Body of pancreas (tissue), 4 donors: ENCODE data around the gene FNDC3B. TPM values are rescaled to one million over a fixed set of nuclear protein-coding genes. Genes with fewer than 3 reads are reported as not detected.
A peak's percentile ranks its signal among the peaks of the same experiment; 100 is the strongest.

ENCODE experiments used
- ATAC-seq: fragments of 150-250 bp; one replicate; pipeline ENCODE4 v1.9.1; 2016
- DNase-seq, 4 donors: peaks; one replicate each; pipeline ENCODE4 v3.0.0-alpha.2; 2019
- H3K27ac ChIP-seq, 4 donors: fragments of 200-600 bp; sonication (generic); 1 replicate in 3 of 4; 2 replicates in 1 of 4; pipeline versions ENCODE4 v1.5.1 to v1.6.1; 2016 to 2019; ENCODE audit warnings: mild to moderate bottlenecking in 1 of 4, mixed read lengths in 1 of 4, moderate library complexity in 1 of 4
- H3K27me3 ChIP-seq, 2 donors: fragments of 200-600 bp; sonication (generic); one replicate each; pipeline ENCODE4 v1.6.0; 2016; ENCODE audit warnings: mild to moderate bottlenecking in 1 of 2
- H3K36me3 ChIP-seq, 2 donors: fragments of 200-600 bp; sonication (generic); replicated peaks in 1 of 2; 2 replicates each; pipeline ENCODE4 v1.5.1; 2016; ENCODE audit warnings: low read depth in 2 of 2; ENCODE audit not compliant: insufficient read depth in 1 of 2
- H3K4me1 ChIP-seq: fragments of 200-600 bp; sonication (generic); one replicate; pipeline ENCODE4 v1.6.0; 2016
- H3K4me3 ChIP-seq, 2 donors: fragments of 200-600 bp; sonication (generic); 1 replicate in 1 of 2; 2 replicates in 1 of 2; pipeline ENCODE4 v1.5.1; 2016 to 2019
- H3K9me3 ChIP-seq, 3 donors: fragments of 200-600 bp; sonication (generic); 1 replicate in 2 of 3; 2 replicates in 1 of 3; pipeline ENCODE4 v1.5.1; 2016
- POLR2A ChIP-seq, 3 donors: fragments of 450-650 bp; IDR thresholded peaks; one replicate each; pipeline ENCODE4 v1.6.1; 2016; ENCODE audit warnings: antibody characterized with exemption in 3 of 3, mild to moderate bottlenecking in 2 of 3
- WGBS, 2 donors: methylation state at CpG; one replicate each; pipeline ENCODE4 v1.1.5; 2017; 5-methylcytosine and 5-hydroxymethylcytosine counted together
- intact Hi-C: fragments of 100-400 bp; cut with DNase I; formaldehyde crosslinking; loops from one replicate; pipeline ENCODE4 v1.15.1; 2023
- total RNA-seq, 2 donors: library from RNA; depleted of rRNA; stranded (reverse); fragments of >200 nt; gene quantifications; one replicate each; pipeline ENCODE4 v1.1.0, GENCODE V29; 2016
- TF ChIP-seq, protein P1 (sequence below), 7 experiments: fragments of 450-650 bp in 4 of 7; fragments of 200-600 bp in 3 of 7; sonication (generic) in 3 of 7; IDR thresholded peaks; one replicate each; pipeline ENCODE4 v1.5.1; 2016 to 2019; ENCODE audit warnings: antibody characterized with exemption in 7 of 7

Gene FNDC3B
- total RNA-seq, 2 donors from 2014 or later: 64.3 to 86.0 TPM

DNA sequence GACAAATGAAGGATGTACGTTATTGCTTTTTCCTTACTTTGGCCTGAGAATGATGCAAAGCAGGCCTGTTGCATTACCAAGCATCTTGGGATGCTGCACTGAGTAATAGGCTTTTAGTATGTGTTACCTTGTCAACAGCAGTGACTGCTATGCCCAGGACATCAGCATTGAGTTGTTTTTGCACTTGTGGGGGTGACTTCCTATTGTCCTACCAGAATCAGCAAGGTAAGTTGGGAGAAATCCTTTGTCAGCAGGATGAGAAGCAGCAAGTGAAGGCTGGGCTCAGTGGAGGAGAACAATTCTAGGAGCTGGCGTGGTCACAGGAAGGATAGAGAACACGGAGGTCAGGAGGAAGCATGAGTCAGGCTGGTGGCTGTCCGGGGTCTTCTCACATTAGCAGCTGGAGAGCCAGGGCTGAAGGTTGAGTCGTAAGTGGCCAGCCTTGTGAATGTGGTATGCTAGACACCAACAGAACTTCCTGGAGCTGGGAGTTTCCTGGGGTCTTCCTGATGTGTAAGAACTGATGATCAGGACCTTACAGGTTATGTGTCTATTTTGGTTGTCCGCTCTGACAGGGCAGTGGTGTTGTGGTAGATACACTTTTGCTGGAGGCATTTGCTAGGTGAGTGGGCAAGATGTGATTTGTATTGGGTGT, 142.7 kb downstream of the FNDC3B start:
- H3K27me3 ChIP-seq: no peaks in the 10 kb centered on the region
- no peak for ATAC-seq
- 69 to 70% methylated on average over 6 of the region's 6 CpGs for WGBS, 2 donors
- H3K9me3 ChIP-seq: no peaks in the 10 kb centered on the region
- no peak overlapping the region for H3K4me3 ChIP-seq
- DNase-seq: no peak
- TF ChIP-seq, protein P1, sequence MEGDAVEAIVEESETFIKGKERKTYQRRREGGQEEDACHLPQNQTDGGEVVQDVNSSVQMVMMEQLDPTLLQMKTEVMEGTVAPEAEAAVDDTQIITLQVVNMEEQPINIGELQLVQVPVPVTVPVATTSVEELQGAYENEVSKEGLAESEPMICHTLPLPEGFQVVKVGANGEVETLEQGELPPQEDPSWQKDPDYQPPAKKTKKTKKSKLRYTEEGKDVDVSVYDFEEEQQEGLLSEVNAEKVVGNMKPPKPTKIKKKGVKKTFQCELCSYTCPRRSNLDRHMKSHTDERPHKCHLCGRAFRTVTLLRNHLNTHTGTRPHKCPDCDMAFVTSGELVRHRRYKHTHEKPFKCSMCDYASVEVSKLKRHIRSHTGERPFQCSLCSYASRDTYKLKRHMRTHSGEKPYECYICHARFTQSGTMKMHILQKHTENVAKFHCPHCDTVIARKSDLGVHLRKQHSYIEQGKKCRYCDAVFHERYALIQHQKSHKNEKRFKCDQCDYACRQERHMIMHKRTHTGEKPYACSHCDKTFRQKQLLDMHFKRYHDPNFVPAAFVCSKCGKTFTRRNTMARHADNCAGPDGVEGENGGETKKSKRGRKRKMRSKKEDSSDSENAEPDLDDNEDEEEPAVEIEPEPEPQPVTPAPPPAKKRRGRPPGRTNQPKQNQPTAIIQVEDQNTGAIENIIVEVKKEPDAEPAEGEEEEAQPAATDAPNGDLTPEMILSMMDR (IDR thresholded peaks at IDR 0.05): no peak
- TF ChIP-seq POLR2A (IDR thresholded peaks at IDR 0.05): no peak
- peaks cover 43% of the 10 kb centered on the region for H3K4me1 ChIP-seq
- H3K36me3 ChIP-seq: no peaks in the 10 kb centered on the region
- H3K27ac ChIP-seq: peak overlapping the region in 1 of 4 donors; percentile 17
- intact Hi-C loops: no loop called here

DNA sequence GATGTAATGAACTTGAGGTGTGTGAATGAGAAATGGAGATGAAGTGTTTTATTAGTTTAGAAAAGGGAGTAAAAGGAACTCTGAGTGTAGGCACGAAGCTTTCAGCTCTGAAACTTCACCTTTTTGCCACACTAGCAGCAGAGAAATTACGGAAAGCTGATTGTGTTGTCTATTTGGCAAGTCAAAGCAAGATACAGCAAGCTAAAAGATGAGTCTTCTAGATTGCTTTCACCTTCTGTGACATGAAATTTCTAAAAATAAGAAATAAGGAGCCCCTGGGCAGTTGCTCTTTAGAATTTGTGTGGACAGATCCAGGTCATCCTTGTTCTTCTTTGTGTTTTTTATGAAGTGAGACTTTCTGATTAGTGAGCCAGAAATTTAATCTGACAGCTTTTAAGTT, 143.4 kb downstream of the FNDC3B start:
- no peaks in the 10 kb centered on the region for H3K9me3 ChIP-seq
- WGBS, 2 donors: 23 to 50% methylated on average over 2 of the region's 2 CpGs
- H3K27me3 ChIP-seq: no peaks in the 10 kb centered on the region
- no peak for ATAC-seq
- H3K4me3 ChIP-seq: no peak overlapping the region
- H3K4me1 ChIP-seq: peaks cover 42% of the 10 kb centered on the region
- TF ChIP-seq, protein P1 (IDR thresholded peaks at IDR 0.05): no peak
- no peak for TF ChIP-seq POLR2A (IDR thresholded peaks at IDR 0.05)
- no peak overlapping the region for H3K27ac ChIP-seq
- no peak for DNase-seq
- intact Hi-C loops: no loop called here
- H3K36me3 ChIP-seq: no peaks in the 10 kb centered on the region

- Histone ChIP-seq H3K9me3 (no peaks in the 10 kb centered on the region), H3K27ac (no peak overlapping the region), H3K27me3 (no peaks in the 10 kb centered on the region), H3K4me1 (peaks cover 36% of the 10 kb centered on the region), H3K36me3 (no peaks in the 10 kb centered on the region), H3K4me3 (no peak overlapping the region)
- TF ChIP-seq POLR2A (IDR thresholded peaks at IDR 0.05): no peak
- TF ChIP-seq, protein P1 (IDR thresholded peaks at IDR 0.05): no peak
- no peak for DNase-seq
- WGBS, 2 donors: 87 to 89% methylated on average over 3 of the region's 3 CpGs
- intact Hi-C loops: no loop called here
- no peak for ATAC-seq
These were observed 144.9 kb downstream of the FNDC3B start for GRCh38 chr3:172184106-172184822.

GRCh38 chr3:172185907-172186306, 146.5 kb downstream of the FNDC3B start:
- Histone ChIP-seq H3K36me3 (no peaks in the 10 kb centered on the region), H3K9me3 (no peaks in the 10 kb centered on the region), H3K27me3 (no peaks in the 10 kb centered on the region), H3K4me3 (no peak overlapping the region), H3K4me1 (peaks cover 26% of the 10 kb centered on the region), H3K27ac (no peak overlapping the region)
- no peak for DNase-seq
- intact Hi-C loops: no loop called here
- ATAC-seq: no peak
- TF ChIP-seq, protein P1 (IDR thresholded peaks at IDR 0.05): no peak
- TF ChIP-seq POLR2A (IDR thresholded peaks at IDR 0.05): no peak
- 59 to 63% methylated on average over 2 of the region's 2 CpGs for WGBS, 2 donors
